Thoracic aorta (tissue), 2 donors: ENCODE measurements around the gene PLEKHF1. TPM values are rescaled to one million over a fixed set of nuclear protein-coding genes. Genes with fewer than 3 reads are reported as not detected.

Source experiments
- ATAC-seq: fragments of 150-250 bp; one replicate; pipeline ENCODE4 v1.8.0; 2017; ENCODE audit warnings: low read depth; ENCODE audit not compliant: insufficient number of reproducible peaks, low FRiP score
- DNase-seq: peaks from one replicate; pipeline ENCODE4 v3.0.0-alpha.2; 2020; ENCODE audit warnings: low spot score
- H3K27ac ChIP-seq, 2 donors: fragments of 200-600 bp; sonication (generic); 1 replicate in 1 of 2; 2 replicates in 1 of 2; pipeline ENCODE4 v1.5.1; 2016; ENCODE audit warnings: mild to moderate bottlenecking in 2 of 2, moderate library complexity in 2 of 2
- H3K27me3 ChIP-seq: fragments of 200-600 bp; sonication (generic); replicated peaks from 2 replicates; pipeline ENCODE4 v1.6.0; 2016; ENCODE audit warnings: mild to moderate bottlenecking; ENCODE audit not compliant: insufficient read depth
- H3K36me3 ChIP-seq: fragments of 200-600 bp; sonication (generic); one replicate; pipeline ENCODE4 v1.5.1; 2016
- H3K4me1 ChIP-seq, 2 donors: fragments of 200-600 bp; sonication (generic); 1 replicate in 1 of 2; 2 replicates in 1 of 2; pipeline versions ENCODE4 v1.5.1 to v1.6.0; 2016; ENCODE audit warnings: low read depth in 2 of 2, mild to moderate bottlenecking in 1 of 2; ENCODE audit not compliant: control insufficient read depth in 1 of 2
- H3K4me3 ChIP-seq: fragments of 200-600 bp; sonication (generic); 2 replicates; pipeline ENCODE4 v1.5.1; 2016; ENCODE audit warnings: mild to moderate bottlenecking
- H3K9me3 ChIP-seq: fragments of 200-600 bp; sonication (generic); 2 replicates; pipeline ENCODE4 v1.5.1; 2016
- total RNA-seq, 2 donors: library from RNA; depleted of rRNA; stranded (reverse); fragments of >200 nt; gene quantifications; one replicate each; pipeline versions ENCODE4 v1.1.0 to v1.2.3, GENCODE V29; 2016
- TF ChIP-seq, protein P1 (sequence below): fragments of 200-600 bp; sonication (generic); IDR thresholded peaks from one replicate; pipeline ENCODE4 v1.5.1; 2019; ENCODE audit warnings: antibody characterized with exemption

The PLEKHF1 gene
- total RNA-seq, 2 donors from 2014 or later: 21.4 to 56.2 TPM

DNA sequence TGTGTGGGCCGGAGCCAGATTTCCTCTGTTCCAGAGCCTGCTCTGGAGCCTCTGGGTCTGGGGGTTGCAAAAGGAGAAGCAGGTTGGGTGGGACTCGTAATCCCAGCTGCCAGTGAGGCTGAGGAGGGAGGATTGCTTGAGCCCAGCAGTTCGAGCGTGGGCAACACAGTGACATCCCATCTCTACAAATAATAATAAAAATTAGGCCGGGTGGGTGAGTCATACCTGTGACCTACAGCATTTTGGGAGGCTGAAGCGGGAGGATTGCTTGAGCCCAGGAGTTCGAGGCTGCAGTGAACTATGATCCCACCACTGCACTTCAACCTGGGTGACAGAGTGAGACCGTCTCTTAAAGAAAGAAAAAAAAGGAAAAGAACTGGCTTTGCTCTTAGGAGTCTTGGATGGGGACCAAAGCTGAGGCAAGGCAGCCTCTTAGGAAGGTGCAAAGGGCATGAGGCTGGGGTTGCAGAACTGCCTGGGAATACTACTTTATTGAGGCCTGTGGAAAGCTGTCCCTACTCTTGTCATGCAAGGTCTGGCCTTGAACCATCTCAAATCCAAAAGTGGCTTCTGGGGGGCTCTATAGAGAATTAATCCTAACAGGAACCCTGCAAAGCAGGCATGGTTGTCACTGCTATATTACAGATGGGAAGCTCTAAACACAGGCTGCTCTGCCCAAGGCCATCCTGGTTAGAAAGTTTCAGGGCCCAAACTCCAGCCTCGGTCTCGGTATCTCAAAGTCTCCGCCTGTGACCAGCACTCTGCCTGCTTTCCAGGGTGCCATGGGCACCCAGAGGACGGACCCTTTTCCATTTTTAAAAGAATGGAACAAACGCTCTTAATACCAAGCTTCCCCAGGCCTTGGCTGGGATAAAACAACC lies 50.7 kb downstream of the PLEKHF1 start:
- no peak for DNase-seq
- no peak for ATAC-seq
- peak overlapping the region; percentile 90 to 95 for H3K27ac ChIP-seq
- H3K9me3 ChIP-seq: no peaks in the 10 kb centered on the region
- H3K27me3 ChIP-seq: no peaks in the 10 kb centered on the region
- TF ChIP-seq, protein P1, sequence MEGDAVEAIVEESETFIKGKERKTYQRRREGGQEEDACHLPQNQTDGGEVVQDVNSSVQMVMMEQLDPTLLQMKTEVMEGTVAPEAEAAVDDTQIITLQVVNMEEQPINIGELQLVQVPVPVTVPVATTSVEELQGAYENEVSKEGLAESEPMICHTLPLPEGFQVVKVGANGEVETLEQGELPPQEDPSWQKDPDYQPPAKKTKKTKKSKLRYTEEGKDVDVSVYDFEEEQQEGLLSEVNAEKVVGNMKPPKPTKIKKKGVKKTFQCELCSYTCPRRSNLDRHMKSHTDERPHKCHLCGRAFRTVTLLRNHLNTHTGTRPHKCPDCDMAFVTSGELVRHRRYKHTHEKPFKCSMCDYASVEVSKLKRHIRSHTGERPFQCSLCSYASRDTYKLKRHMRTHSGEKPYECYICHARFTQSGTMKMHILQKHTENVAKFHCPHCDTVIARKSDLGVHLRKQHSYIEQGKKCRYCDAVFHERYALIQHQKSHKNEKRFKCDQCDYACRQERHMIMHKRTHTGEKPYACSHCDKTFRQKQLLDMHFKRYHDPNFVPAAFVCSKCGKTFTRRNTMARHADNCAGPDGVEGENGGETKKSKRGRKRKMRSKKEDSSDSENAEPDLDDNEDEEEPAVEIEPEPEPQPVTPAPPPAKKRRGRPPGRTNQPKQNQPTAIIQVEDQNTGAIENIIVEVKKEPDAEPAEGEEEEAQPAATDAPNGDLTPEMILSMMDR: no peak
- H3K4me3 ChIP-seq: peak overlapping the region; percentile 100
- no peaks in the 10 kb centered on the region for H3K36me3 ChIP-seq
- H3K4me1 ChIP-seq: peaks cover 20 to 39% of the 10 kb centered on the region in 2 donors

DNA sequence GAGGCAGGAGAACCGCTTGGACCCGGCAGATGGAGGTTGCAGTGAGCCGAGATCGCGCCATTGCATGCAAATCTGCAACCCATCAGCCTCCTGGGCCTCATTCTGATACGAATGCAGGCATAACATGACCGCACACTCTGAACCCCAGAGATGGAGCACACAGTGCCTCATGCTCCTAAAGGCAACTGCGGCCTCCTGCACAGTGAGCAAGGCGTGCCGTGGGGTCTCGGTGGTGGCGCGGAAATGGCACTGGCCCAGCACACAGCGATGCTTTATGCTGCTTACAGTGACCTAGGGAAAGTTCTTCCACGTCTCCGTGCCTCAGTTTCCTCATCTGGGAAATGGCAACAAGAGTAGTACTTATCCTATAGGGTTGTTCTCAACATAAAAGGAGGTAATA lies 51.8 kb downstream of the PLEKHF1 start:
- H3K4me1 ChIP-seq: peaks cover 20 to 39% of the 10 kb centered on the region in 2 donors
- TF ChIP-seq, protein P1: no peak
- ATAC-seq (no peak), DNase-seq (no peak)
- H3K36me3 ChIP-seq: no peaks in the 10 kb centered on the region
- no peaks in the 10 kb centered on the region for H3K9me3 ChIP-seq
- no peak overlapping the region for H3K27ac ChIP-seq
- H3K27me3 ChIP-seq: no peaks in the 10 kb centered on the region
- no peak overlapping the region for H3K4me3 ChIP-seq

GRCh38 chr19:29724102-29724641 lies 58.9 kb downstream of the PLEKHF1 start:
- ATAC-seq (no peak), DNase-seq (no peak)
- no peaks in the 10 kb centered on the region for H3K27me3 ChIP-seq
- H3K9me3 ChIP-seq: no peaks in the 10 kb centered on the region
- peak overlapping the region; percentile 64 for H3K4me3 ChIP-seq
- H3K4me1 ChIP-seq: peaks cover 12 to 13% of the 10 kb centered on the region in 2 donors
- no peaks in the 10 kb centered on the region for H3K36me3 ChIP-seq
- TF ChIP-seq, protein P1: no peak
- H3K27ac ChIP-seq: no peak overlapping the region

DNA sequence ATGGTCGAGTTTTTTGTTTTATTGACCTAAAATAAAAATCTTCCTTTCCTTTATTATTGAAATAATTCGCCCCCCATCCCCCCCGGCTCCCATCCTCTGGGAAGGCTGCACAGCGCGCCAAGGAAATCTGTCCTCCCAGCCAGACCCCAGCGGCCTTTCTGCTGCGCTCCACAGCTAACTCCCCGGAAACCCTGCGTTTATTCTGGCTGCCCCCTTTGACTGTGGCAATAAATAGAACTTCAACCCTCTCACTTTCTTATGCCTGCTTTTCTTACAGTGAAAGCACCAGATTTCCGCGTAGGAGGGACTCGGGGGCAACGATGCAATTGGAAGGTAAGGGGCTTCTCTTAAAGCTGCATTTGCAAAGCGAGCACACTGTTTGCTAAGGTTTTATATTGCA lies 59.5 kb downstream of the PLEKHF1 start:
- H3K4me3 ChIP-seq: peak overlapping the region; percentile 64
- H3K36me3 ChIP-seq: no peaks in the 10 kb centered on the region
- DNase-seq: no peak
- H3K27me3 ChIP-seq: no peaks in the 10 kb centered on the region
- TF ChIP-seq, protein P1: no peak
- peaks cover 12 to 13% of the 10 kb centered on the region in 2 donors for H3K4me1 ChIP-seq
- H3K27ac ChIP-seq: no peak overlapping the region
- H3K9me3 ChIP-seq: no peaks in the 10 kb centered on the region
- ATAC-seq: no peak

Other genes starting within 250 kb of the PLEKHF1 start
- gene VSTM2B, start 139.5 kb upstream of the PLEKHF1 start, total RNA-seq: not detected
- 10 to 100 TPM; 57.2 to 58.8 TPM for gene POP4, start 59.2 kb upstream of the PLEKHF1 start, total RNA-seq
- gene C19orf12, start 49.8 kb downstream of the PLEKHF1 start, total RNA-seq: 10 to 100 TPM; 36.1 to 46.4 TPM
- gene CCNE1, start 146.5 kb downstream of the PLEKHF1 start, total RNA-seq: 1 to 10 TPM in 1 of 2 donors, not detected in 1; 4.6 TPM